Activated CD8-positive, alpha-beta memory T cell treated with anti-CD3 and anti-CD28 coated beads for 1 hour (primary cell): ENCODE measurements around the gene RIOK1.
A peak's percentile ranks its signal among the peaks of the same experiment; 100 is the strongest.
"Not testable (repeated sequence)": the region's sequence is repeated elsewhere in the genome, so short reads cannot be mapped to it uniquely, and the experiment has no call there.

Source experiments
- DNase-seq, 2 donors: peaks; one replicate each; pipeline ENCODE4 v3.0.0-alpha.2; 2020; ENCODE audit warnings: low read depth in 1 of 2; ENCODE audit errors: extremely low read depth in 1 of 2

RIOK1 gene

GRCh38 chr6:7389451-7390225, at the start of gene RIOK1, which contains the start of gene CAGE1:
TSS of gene RIOK1 (plus strand) at chr6:7389808. CDS start at chr6:7390003, 195 bp downstream.
TSS of gene CAGE1 (minus strand) at chr6:7389742. CDS start at chr6:7387173, 2,569 bp downstream.
- DNase-seq: peak; percentile 83 to 93

- no peak for DNase-seq
These were observed 48.3 kb upstream of the RIOK1 start for GRCh38 chr6:7341271-7341670.

GRCh38 chr6:7341989-7342742, 47.4 kb upstream of the RIOK1 start:
- no peak for DNase-seq

- no peak for DNase-seq
These were observed 45.8 kb upstream of the RIOK1 start for GRCh38 chr6:7343546-7344475.

- not testable (repeated sequence) for DNase-seq
These were observed 44.7 kb upstream of the RIOK1 start for GRCh38 chr6:7344773-7345450.

- not testable (repeated sequence) for DNase-seq
These were observed 42.0 kb upstream of the RIOK1 start for GRCh38 chr6:7347551-7347997.

GRCh38 chr6:7350591-7350990, 39.0 kb upstream of the RIOK1 start:
- not testable (repeated sequence) for DNase-seq

- not testable (repeated sequence) for DNase-seq
These were observed 37.7 kb upstream of the RIOK1 start for GRCh38 chr6:7351916-7352315.

- DNase-seq: no peak
These were observed 22.2 kb upstream of the RIOK1 start for GRCh38 chr6:7367408-7367807.

- DNase-seq: no peak
These were observed 15.9 kb upstream of the RIOK1 start for GRCh38 chr6:7373739-7374138.

GRCh38 chr6:7377961-7378360, 11.6 kb upstream of the RIOK1 start:
- no peak for DNase-seq

GRCh38 chr6:7378740-7379139, 10.9 kb upstream of the RIOK1 start:
- DNase-seq: no peak

- no peak for DNase-seq
These were observed 8.5 kb upstream of the RIOK1 start for GRCh38 chr6:7381092-7381491.

GRCh38 chr6:7389162-7389450, 502 bp upstream of the RIOK1 start:
- no peak for DNase-seq

GRCh38 chr6:7390226-7390878, 744 bp downstream of the RIOK1 start:
- DNase-seq: no peak

- DNase-seq: no peak
These were observed 1.5 kb downstream of the RIOK1 start for GRCh38 chr6:7391151-7391550.

- DNase-seq: no peak
These were observed 2.8 kb downstream of the RIOK1 start for GRCh38 chr6:7392402-7392801.

- DNase-seq: no peak
These were observed 11.5 kb downstream of the RIOK1 start for GRCh38 chr6:7401075-7401474.

GRCh38 chr6:7402716-7403115, 13.1 kb downstream of the RIOK1 start:
- DNase-seq: no peak

GRCh38 chr6:7404546-7404945, 14.9 kb downstream of the RIOK1 start:
- DNase-seq: no peak
